ENCODE data around the gene CFAP74.

DNA sequence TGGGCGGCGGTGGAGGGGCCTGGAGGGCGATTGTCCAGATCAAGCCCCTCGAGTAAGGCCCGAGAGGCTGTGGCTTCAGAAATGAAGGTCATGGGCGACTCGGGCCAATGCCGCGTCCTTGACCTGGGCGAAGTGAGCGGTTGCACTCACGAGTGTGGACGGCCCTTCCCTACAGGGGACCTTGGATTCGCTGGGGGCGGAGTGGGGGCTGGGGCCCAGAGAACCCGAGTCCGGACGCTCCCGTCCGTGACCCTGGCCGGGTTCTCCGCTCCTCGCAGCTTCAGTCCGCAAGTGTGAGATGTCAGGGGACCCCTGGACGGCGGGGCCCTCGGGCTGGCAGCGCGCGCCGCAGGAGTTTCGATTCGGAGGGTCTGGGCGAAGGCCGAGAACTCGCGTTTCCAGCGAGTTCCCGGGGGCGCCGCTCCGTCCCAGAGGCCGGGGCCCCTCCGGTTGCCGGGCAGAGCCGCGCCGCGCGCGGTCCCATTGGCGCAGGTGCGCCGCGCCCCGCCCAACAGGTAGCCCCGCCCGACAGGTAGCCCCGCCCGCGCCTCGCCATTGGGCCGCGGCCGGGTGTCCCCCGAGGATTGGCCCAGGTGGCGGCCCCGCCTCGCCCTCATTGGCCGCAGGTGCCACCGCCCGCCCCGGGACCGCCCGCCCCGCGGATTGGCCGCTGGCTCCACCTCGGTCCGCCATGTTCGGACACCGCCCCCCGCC, 46.3 kb upstream of the CFAP74 start, which contains the start of gene PRKCZ:
- TF ChIP-seq, protein P1, sequence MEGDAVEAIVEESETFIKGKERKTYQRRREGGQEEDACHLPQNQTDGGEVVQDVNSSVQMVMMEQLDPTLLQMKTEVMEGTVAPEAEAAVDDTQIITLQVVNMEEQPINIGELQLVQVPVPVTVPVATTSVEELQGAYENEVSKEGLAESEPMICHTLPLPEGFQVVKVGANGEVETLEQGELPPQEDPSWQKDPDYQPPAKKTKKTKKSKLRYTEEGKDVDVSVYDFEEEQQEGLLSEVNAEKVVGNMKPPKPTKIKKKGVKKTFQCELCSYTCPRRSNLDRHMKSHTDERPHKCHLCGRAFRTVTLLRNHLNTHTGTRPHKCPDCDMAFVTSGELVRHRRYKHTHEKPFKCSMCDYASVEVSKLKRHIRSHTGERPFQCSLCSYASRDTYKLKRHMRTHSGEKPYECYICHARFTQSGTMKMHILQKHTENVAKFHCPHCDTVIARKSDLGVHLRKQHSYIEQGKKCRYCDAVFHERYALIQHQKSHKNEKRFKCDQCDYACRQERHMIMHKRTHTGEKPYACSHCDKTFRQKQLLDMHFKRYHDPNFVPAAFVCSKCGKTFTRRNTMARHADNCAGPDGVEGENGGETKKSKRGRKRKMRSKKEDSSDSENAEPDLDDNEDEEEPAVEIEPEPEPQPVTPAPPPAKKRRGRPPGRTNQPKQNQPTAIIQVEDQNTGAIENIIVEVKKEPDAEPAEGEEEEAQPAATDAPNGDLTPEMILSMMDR (IDR thresholded peaks at IDR 0.05) = no peak
- no peak for TF ChIP-seq POLR2A (IDR thresholded peaks at IDR 0.05)

Data from testis (tissue), 2 donors.